Measurements from ENCODE around the gene TCP11L1. TPM values are rescaled to one million over a fixed set of nuclear protein-coding genes. Genes with fewer than 3 reads are reported as not detected.
"Not testable (repeated sequence)": the region's sequence is repeated elsewhere in the genome, so short reads cannot be mapped to it uniquely, and the experiment has no call there.

TCP11L1 gene
- total RNA-seq, 1 experiment from 2014 or later = 23.9 TPM

DNA sequence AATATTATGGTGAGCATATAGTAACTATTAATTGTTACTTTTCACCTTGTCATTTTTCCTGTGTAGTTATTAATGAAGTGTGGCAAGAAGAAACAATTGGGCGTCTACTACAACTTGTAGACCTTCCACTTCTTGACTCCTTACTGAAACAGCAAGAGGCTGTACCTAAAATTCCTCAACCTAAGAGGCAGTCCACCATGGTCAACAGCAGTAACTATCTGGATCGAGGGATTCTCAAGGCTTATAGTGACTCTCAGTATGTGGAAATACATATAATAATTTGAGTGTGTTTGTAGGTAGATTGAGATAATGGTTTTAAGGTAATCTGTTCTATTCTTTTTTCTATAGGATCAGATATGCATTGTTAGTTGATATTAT lies 10.8 kb upstream of the TCP11L1 start:
- BruUV-seq (replicated peaks) = no TSS peak
- TF ChIP-seq SIN3A (IDR thresholded peaks at IDR 0.05; ENCODE audit: borderline replicate concordance, insufficient read depth, low read depth, low read length) = no peak
- TF ChIP-seq TCF7L2 (IDR thresholded peaks at IDR 0.05; ENCODE audit: low read depth, low read length) = no peak
- no peak for TF ChIP-seq REST (IDR thresholded peaks at IDR 0.05; ENCODE audit: insufficient read depth in 1 of 2, low read depth in 2 of 2, low read length in 1 of 2)
- TF ChIP-seq CTCF (IDR thresholded peaks at IDR 0.05) = no peak
- TF ChIP-seq POLR2AphosphoS5 (IDR thresholded peaks at IDR 0.05; ENCODE audit: low read depth, low read length) = no peak
- intact Hi-C loops (cut with micrococcal nuclease; ENCODE audit: unreplicated experiment) = no loop called here
- POLR2A ChIA-PET = interaction anchor here (0.6 kb wide), 1 partner anchor 479 kb away, joined by 6 read pairs; no protein-coding TSS in a partner anchor
- no peak overlapping the region for H3K27ac ChIP-seq (ENCODE audit: low read length)
- H3K4me1 ChIP-seq (ENCODE audit: control insufficient read depth, insufficient read depth, low read length) = no peaks in the 10 kb centered on the region
- no peak for ATAC-seq
- in situ Hi-C loops (cut with HindIII; ENCODE audit: low pct_unique_long_range_greater_than_20kb, low sequenced_read_pairs) = no loop called here
- CTCF ChIA-PET = no interaction called here
- H3K36me3 ChIP-seq (ENCODE audit: control insufficient read depth, insufficient read depth, low read length) = no peaks in the 10 kb centered on the region; the same call in 1 of the 2 replicates
- no peak for DNase-seq (ENCODE audit: low read depth, low spot score)
- H3K4me3 ChIP-seq (ENCODE audit: low read depth in 2 of 2, low read length in 2 of 2) = no peak overlapping the region
- no peaks in the 10 kb centered on the region for H3K27me3 ChIP-seq (ENCODE audit: control insufficient read depth, insufficient read depth, low read length)
- H3K9me3 ChIP-seq (ENCODE audit: control insufficient read depth, insufficient read depth, low read depth, low read length) = no peaks in the 10 kb centered on the region

GRCh38 chr11:33029218-33029617 lies 10.2 kb upstream of the TCP11L1 start:
- H3K4me3 ChIP-seq (ENCODE audit: low read depth in 2 of 2, low read length in 2 of 2); intact Hi-C loops (cut with micrococcal nuclease; ENCODE audit: unreplicated experiment); DNase-seq (ENCODE audit: low read depth, low spot score); BruUV-seq (replicated peaks); H3K9me3 ChIP-seq (ENCODE audit: control insufficient read depth, insufficient read depth, low read depth, low read length); H3K36me3 ChIP-seq (ENCODE audit: control insufficient read depth, insufficient read depth, low read length); H3K27ac ChIP-seq (ENCODE audit: low read length); in situ Hi-C loops (cut with HindIII; ENCODE audit: low pct_unique_long_range_greater_than_20kb, low sequenced_read_pairs); POLR2A ChIA-PET; H3K4me1 ChIP-seq (ENCODE audit: control insufficient read depth, insufficient read depth, low read length); ATAC-seq; H3K27me3 ChIP-seq (ENCODE audit: control insufficient read depth, insufficient read depth, low read length); CTCF ChIA-PET: not testable (repeated sequence)

- in situ Hi-C loops (cut with HindIII; ENCODE audit: low pct_unique_long_range_greater_than_20kb, low sequenced_read_pairs) = no loop called here
- BruUV-seq (replicated peaks) = no TSS peak
- no peak for ATAC-seq
- no peaks in the 10 kb centered on the region for H3K4me1 ChIP-seq (ENCODE audit: control insufficient read depth, insufficient read depth, low read length)
- H3K9me3 ChIP-seq (ENCODE audit: control insufficient read depth, insufficient read depth, low read depth, low read length) = no peaks in the 10 kb centered on the region
- no peaks in the 10 kb centered on the region for H3K27me3 ChIP-seq (ENCODE audit: control insufficient read depth, insufficient read depth, low read length)
- no peak for DNase-seq (ENCODE audit: low read depth, low spot score)
- no peak overlapping the region for H3K27ac ChIP-seq (ENCODE audit: low read length)
- TF ChIP-seq POLR2AphosphoS5 (IDR thresholded peaks at IDR 0.05; ENCODE audit: low read depth, low read length) = no peak
- no peak overlapping the region for H3K4me3 ChIP-seq (ENCODE audit: low read depth in 2 of 2, low read length in 2 of 2)
- CTCF ChIA-PET = no interaction called here
- intact Hi-C loops (cut with micrococcal nuclease; ENCODE audit: unreplicated experiment) = no loop called here
- POLR2A ChIA-PET = no interaction called here
- no peaks in the 10 kb centered on the region; the same call in 1 of the 2 replicates for H3K36me3 ChIP-seq (ENCODE audit: control insufficient read depth, insufficient read depth, low read length)
These were observed 5.9 kb upstream of the TCP11L1 start for GRCh38 chr11:33033493-33033892.

Data from Panc1 (cell line).